ENCODE results near the gene DCAF16.

DNA sequence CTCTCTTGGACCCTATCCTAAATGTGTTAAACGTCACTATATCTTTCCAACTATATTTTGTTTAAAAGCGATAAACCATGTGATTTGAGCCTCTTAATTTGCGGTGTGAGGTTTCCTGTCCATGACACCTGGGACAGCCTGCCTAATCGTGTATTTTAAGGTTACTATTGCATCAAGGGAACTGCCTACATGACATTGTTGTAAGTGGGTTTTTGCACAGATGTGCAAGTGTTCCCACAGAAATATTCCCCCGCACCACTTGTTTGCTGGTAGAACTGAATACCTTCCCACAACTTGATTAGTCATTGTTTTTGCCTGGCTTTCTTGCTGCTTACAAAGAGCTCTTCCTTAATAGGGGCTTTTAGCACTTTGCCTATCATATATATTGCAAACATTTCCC lies 24.0 kb downstream of the DCAF16 start:
- TF ChIP-seq, protein P1, sequence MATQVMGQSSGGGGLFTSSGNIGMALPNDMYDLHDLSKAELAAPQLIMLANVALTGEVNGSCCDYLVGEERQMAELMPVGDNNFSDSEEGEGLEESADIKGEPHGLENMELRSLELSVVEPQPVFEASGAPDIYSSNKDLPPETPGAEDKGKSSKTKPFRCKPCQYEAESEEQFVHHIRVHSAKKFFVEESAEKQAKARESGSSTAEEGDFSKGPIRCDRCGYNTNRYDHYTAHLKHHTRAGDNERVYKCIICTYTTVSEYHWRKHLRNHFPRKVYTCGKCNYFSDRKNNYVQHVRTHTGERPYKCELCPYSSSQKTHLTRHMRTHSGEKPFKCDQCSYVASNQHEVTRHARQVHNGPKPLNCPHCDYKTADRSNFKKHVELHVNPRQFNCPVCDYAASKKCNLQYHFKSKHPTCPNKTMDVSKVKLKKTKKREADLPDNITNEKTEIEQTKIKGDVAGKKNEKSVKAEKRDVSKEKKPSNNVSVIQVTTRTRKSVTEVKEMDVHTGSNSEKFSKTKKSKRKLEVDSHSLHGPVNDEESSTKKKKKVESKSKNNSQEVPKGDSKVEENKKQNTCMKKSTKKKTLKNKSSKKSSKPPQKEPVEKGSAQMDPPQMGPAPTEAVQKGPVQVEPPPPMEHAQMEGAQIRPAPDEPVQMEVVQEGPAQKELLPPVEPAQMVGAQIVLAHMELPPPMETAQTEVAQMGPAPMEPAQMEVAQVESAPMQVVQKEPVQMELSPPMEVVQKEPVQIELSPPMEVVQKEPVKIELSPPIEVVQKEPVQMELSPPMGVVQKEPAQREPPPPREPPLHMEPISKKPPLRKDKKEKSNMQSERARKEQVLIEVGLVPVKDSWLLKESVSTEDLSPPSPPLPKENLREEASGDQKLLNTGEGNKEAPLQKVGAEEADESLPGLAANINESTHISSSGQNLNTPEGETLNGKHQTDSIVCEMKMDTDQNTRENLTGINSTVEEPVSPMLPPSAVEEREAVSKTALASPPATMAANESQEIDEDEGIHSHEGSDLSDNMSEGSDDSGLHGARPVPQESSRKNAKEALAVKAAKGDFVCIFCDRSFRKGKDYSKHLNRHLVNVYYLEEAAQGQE (IDR thresholded peaks at IDR 0.05; ENCODE audit: insufficient read depth in 1 of 2, low read depth in 2 of 2, low read length in 2 of 2) = no peak
- TF ChIP-seq TAF1 (IDR thresholded peaks at IDR 0.05; ENCODE audit: borderline replicate concordance, insufficient read depth, low read length) (no peak), POLR2AphosphoS5 (IDR thresholded peaks at IDR 0.05; ENCODE audit: low read depth, low read length) (no peak)
